Neuronal stem cell (in vitro differentiated cells): ENCODE measurements around the gene UBA6. TPM values are rescaled to one million over a fixed set of nuclear protein-coding genes. Genes with fewer than 3 reads are reported as not detected.

Experiments
- DNase-seq: peaks from one replicate; pipeline ENCODE4 v3.0.0-alpha.2; 2013; ENCODE audit warnings: low spot score
- H2AFZ ChIP-seq: one replicate; pipeline ENCODE4 v1.6.1; 2013; ENCODE audit warnings: mild to moderate bottlenecking, low read length, inconsistent platforms
- H2AK5ac ChIP-seq: 2 replicates; pipeline ENCODE4 v1.6.1; 2013; ENCODE audit warnings: low read depth, mild to moderate bottlenecking, inconsistent platforms, low read length, moderate library complexity, mixed read lengths
- H2BK120ac ChIP-seq: 2 replicates; pipeline ENCODE4 v1.6.1; 2013; ENCODE audit warnings: low read depth, mild to moderate bottlenecking, inconsistent platforms, low read length, moderate library complexity, mixed read lengths
- H2BK12ac ChIP-seq: one replicate; pipeline ENCODE4 v1.6.1; 2013; ENCODE audit warnings: low read length, inconsistent platforms
- H2BK15ac ChIP-seq: 2 replicates; pipeline ENCODE4 v1.6.1; 2013; ENCODE audit warnings: mild to moderate bottlenecking, low read length, inconsistent platforms, mixed read lengths
- H2BK5ac ChIP-seq: one replicate; pipeline ENCODE4 v1.6.1; 2013; ENCODE audit warnings: inconsistent platforms, mild to moderate bottlenecking, low read length, moderate library complexity
- H3K14ac ChIP-seq: one replicate; pipeline ENCODE4 v1.6.1; 2013; ENCODE audit warnings: low read length, inconsistent platforms
- H3K18ac ChIP-seq: 2 replicates; pipeline ENCODE4 v1.6.1; 2013; ENCODE audit warnings: low read length, inconsistent platforms
- H3K23ac ChIP-seq: 2 replicates; pipeline ENCODE4 v1.6.1; 2013; ENCODE audit warnings: low read depth, mild to moderate bottlenecking, mixed read lengths, low read length, inconsistent platforms; ENCODE audit not compliant: poor library complexity
- H3K27ac ChIP-seq: replicated peaks from 3 replicates; pipeline ENCODE4 v1.5.1; 2013; ENCODE audit warnings: low read length, inconsistent platforms
- H3K27me3 ChIP-seq, 3 experiments: 2 replicates each; pipeline ENCODE4 v1.6.1; 2013; ENCODE audit warnings: low read length in 3 of 3, mild to moderate bottlenecking in 2 of 3, inconsistent platforms in 1 of 3, low read depth in 1 of 3, mixed read lengths in 1 of 3, moderate library complexity in 1 of 3; ENCODE audit not compliant: control insufficient read depth in 3 of 3, insufficient read depth in 3 of 3
- H3K36me3 ChIP-seq, 2 donors: replicated peaks in 1 of 2; 2 replicates each; pipeline ENCODE4 v1.6.1; 2013; ENCODE audit warnings: low read length in 2 of 2; ENCODE audit not compliant: control insufficient read depth in 2 of 2, insufficient read depth in 2 of 2
- H3K4ac ChIP-seq: 2 replicates; pipeline ENCODE4 v1.6.1; 2013; ENCODE audit warnings: inconsistent platforms, mild to moderate bottlenecking, low read length, moderate library complexity
- H3K4me1 ChIP-seq, 2 donors: 1 replicate in 1 of 2; 2 replicates in 1 of 2; pipeline ENCODE4 v1.6.1; 2013; ENCODE audit warnings: low read length in 2 of 2, low read depth in 1 of 2; ENCODE audit not compliant: control insufficient read depth in 2 of 2, insufficient read depth in 1 of 2
- H3K4me2 ChIP-seq: one replicate; pipeline ENCODE4 v1.6.1; 2013; ENCODE audit warnings: mild to moderate bottlenecking, low read length, inconsistent platforms; ENCODE audit not compliant: insufficient read depth, poor library complexity, severe bottlenecking
- H3K4me3 ChIP-seq, 2 donors: 2 replicates each; pipeline ENCODE4 v1.5.1; 2013; ENCODE audit warnings: low read length in 2 of 2, mild to moderate bottlenecking in 2 of 2, inconsistent platforms in 1 of 2, moderate library complexity in 1 of 2
- H3K79me1 ChIP-seq: one replicate; pipeline ENCODE4 v1.6.1; 2013; ENCODE audit warnings: low read depth, mild to moderate bottlenecking, inconsistent platforms, low read length, moderate library complexity
- H3K9ac ChIP-seq: one replicate; pipeline ENCODE4 v1.6.1; 2013; ENCODE audit warnings: mild to moderate bottlenecking, low read depth, low read length, inconsistent platforms; ENCODE audit not compliant: poor library complexity
- H3K9me3 ChIP-seq, 2 donors: replicated peaks in 1 of 2; 2 replicates each; pipeline versions ENCODE3 to v1.6.1; 2013; ENCODE audit warnings: low read length in 2 of 2, mild to moderate bottlenecking in 2 of 2, inconsistent platforms in 1 of 2, low read depth in 1 of 2, mixed read lengths in 1 of 2, moderate library complexity in 1 of 2; ENCODE audit not compliant: control insufficient read depth in 2 of 2, insufficient read depth in 1 of 2
- H4K8ac ChIP-seq: one replicate; pipeline ENCODE4 v1.6.1; 2013; ENCODE audit warnings: low read depth, mild to moderate bottlenecking, inconsistent platforms, low read length, moderate library complexity
- H4K91ac ChIP-seq: one replicate; pipeline ENCODE4 v1.6.1; 2013; ENCODE audit warnings: low read length, low read depth, mild to moderate bottlenecking, inconsistent platforms; ENCODE audit not compliant: poor library complexity
- WGBS, 2 donors: extraction: QIAGEN DNeasy Blood & Tissue Kit; methylation state at CpG; one replicate each; pipeline ENCODE4 v1.1.7; 2013; ENCODE audit warnings: missing lambda C conversion rate in 2 of 2, mixed read lengths in 1 of 2; ENCODE audit not compliant: insufficient read length in 2 of 2, insufficient replicate concordance in 1 of 2; ENCODE audit errors: extremely low coverage in 2 of 2; 5-methylcytosine and 5-hydroxymethylcytosine counted together
- polyA plus RNA-seq, 2 experiments: library from polyadenylated mRNA; stranded (reverse); fragments of 200-250 nt; gene quantifications; one replicate each; pipeline ENCODE4 v1.2.3, GENCODE V29; 2013

UBA6 gene
- 31.1 TPM for polyA plus RNA-seq (2013, experiment 1 of 2)
- 29.9 TPM for polyA plus RNA-seq (2013, experiment 2 of 2)

GRCh38 chr4:67700738-67701516 lies at the start of gene UBA6:
Gene UBA6, minus strand, starts transcription at chr4:67701155. Its CDS starts 36 bp downstream, at chr4:67701119.
- Histone ChIP-seq H3K18ac (peak within 1 kb of the TSS; percentile 95), H3K4ac (no peak within 1 kb of the TSS), H4K8ac (no peak within 1 kb of the TSS), H3K9me3 (no peaks in the 10 kb centered on the region), H2AFZ (peak within 1 kb of the TSS; percentile 95), H2BK120ac (no peak within 1 kb of the TSS), H3K79me1 (no peaks in the 10 kb centered on the region), H3K4me2 (peak within 1 kb of the TSS; percentile 43), H3K23ac (peak within 1 kb of the TSS; percentile 80), H3K4me1 (peaks cover 4 to 5% of the 10 kb centered on the region in 2 donors), H2BK12ac (no peak within 1 kb of the TSS), H3K27me3 (no peaks in the 10 kb centered on the region), H3K4me3 (peak within 1 kb of the TSS; percentile 67 to 96), H4K91ac (no peak within 1 kb of the TSS), H2BK5ac (peak within 1 kb of the TSS; percentile 90), H3K9ac (peak within 1 kb of the TSS; percentile 77), H3K14ac (peak within 1 kb of the TSS; percentile 56), H2BK15ac (peak within 1 kb of the TSS; percentile 75), H3K36me3 (peaks cover 0 to 21% of the 10 kb centered on the region in 2 donors), H3K27ac (peak within 1 kb of the TSS; percentile 78), H2AK5ac (no peak within 1 kb of the TSS)
- WGBS, 2 donors = no CpG with 5 or more reads among the region's 57 CpGs
- peak; percentile 88 for DNase-seq

DNA sequence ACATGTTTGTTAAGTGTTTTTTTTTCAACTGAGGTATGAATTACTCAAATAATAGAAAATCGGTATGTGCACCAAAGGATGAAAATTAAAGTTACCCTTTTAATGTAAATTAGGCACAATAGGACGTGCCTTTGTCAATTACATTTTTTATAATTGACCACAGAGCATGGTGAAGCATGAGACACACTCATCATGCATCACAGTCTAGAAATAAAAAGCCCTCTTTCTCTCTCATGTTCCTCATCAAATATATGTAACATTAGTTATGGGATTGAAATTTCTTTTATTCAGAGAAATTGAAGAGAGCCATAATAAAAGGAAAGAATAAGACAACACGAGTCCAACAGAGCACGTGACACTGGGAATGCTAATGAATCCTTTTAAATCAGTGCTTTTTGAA lies 49.7 kb upstream of the UBA6 start:
- H3K27ac ChIP-seq = no peak overlapping the region
- H3K4me3 ChIP-seq = no peak overlapping the region
- no peak overlapping the region for H3K9ac ChIP-seq
- H3K18ac ChIP-seq = no peak overlapping the region
- H2BK12ac ChIP-seq = no peak overlapping the region
- no peaks in the 10 kb centered on the region for H3K9me3 ChIP-seq
- no peak overlapping the region for H2BK15ac ChIP-seq
- no peak for DNase-seq
- H3K4me1 ChIP-seq = peaks cover 4 to 14% of the 10 kb centered on the region in 2 donors
- no CpG with 5 or more reads among the region's 4 CpGs for WGBS, 2 donors
- H3K23ac ChIP-seq = no peak overlapping the region
- no peak overlapping the region for H2BK120ac ChIP-seq
- H3K79me1 ChIP-seq = no peaks in the 10 kb centered on the region
- H4K91ac ChIP-seq = no peak overlapping the region
- H3K27me3 ChIP-seq = no peaks in the 10 kb centered on the region
- H2AFZ ChIP-seq = peak overlapping the region; percentile 14
- no peaks in the 10 kb centered on the region for H3K36me3 ChIP-seq
- H2AK5ac ChIP-seq = no peak overlapping the region
- no peak overlapping the region for H3K4me2 ChIP-seq
- no peak overlapping the region for H2BK5ac ChIP-seq
- H3K14ac ChIP-seq = no peak overlapping the region
- no peak overlapping the region for H3K4ac ChIP-seq
- no peak overlapping the region for H4K8ac ChIP-seq

- Histone ChIP-seq H3K79me1 (no peaks in the 10 kb centered on the region), H2BK15ac (no peak overlapping the region), H3K27ac (no peak overlapping the region), H3K4me1 (peaks cover 4 to 13% of the 10 kb centered on the region in 2 donors), H3K18ac (no peak overlapping the region), H3K23ac (no peak overlapping the region), H3K36me3 (no peaks in the 10 kb centered on the region), H3K4me2 (no peak overlapping the region), H2BK12ac (no peak overlapping the region), H3K9me3 (no peaks in the 10 kb centered on the region), H4K8ac (no peak overlapping the region), H3K14ac (no peak overlapping the region), H4K91ac (no peak overlapping the region), H3K9ac (no peak overlapping the region), H2BK120ac (no peak overlapping the region), H2AFZ (no peak overlapping the region), H3K4me3 (no peak overlapping the region), H2AK5ac (no peak overlapping the region), H3K27me3 (no peaks in the 10 kb centered on the region), H2BK5ac (no peak overlapping the region), H3K4ac (no peak overlapping the region)
- WGBS, 2 donors = no CpG with 5 or more reads among the region's 3 CpGs
- DNase-seq = no peak
Observed at GRCh38 chr4:67749286-67749685, 48.3 kb upstream of the UBA6 start.

- no peak overlapping the region for H2AK5ac ChIP-seq
- no peak overlapping the region for H4K91ac ChIP-seq
- no peak overlapping the region for H3K18ac ChIP-seq
- H3K27ac ChIP-seq = no peak overlapping the region
- WGBS, 2 donors = no CpG with 5 or more reads among the region's 5 CpGs
- no peak overlapping the region for H3K4me3 ChIP-seq
- no peaks in the 10 kb centered on the region for H3K9me3 ChIP-seq
- no peak overlapping the region for H2BK5ac ChIP-seq
- no peaks in the 10 kb centered on the region for H3K79me1 ChIP-seq
- H3K4ac ChIP-seq = no peak overlapping the region
- H3K4me2 ChIP-seq = no peak overlapping the region
- H2AFZ ChIP-seq = peak overlapping the region; percentile 65
- peak; percentile 33 for DNase-seq
- no peak overlapping the region for H2BK15ac ChIP-seq
- H4K8ac ChIP-seq = no peak overlapping the region
- no peaks in the 10 kb centered on the region for H3K36me3 ChIP-seq
- no peaks in the 10 kb centered on the region for H3K27me3 ChIP-seq
- H3K14ac ChIP-seq = no peak overlapping the region
- no peak overlapping the region for H2BK12ac ChIP-seq
- H3K4me1 ChIP-seq = peaks cover 0 to 7% of the 10 kb centered on the region in 2 donors
- H3K23ac ChIP-seq = no peak overlapping the region
- no peak overlapping the region for H3K9ac ChIP-seq
- H2BK120ac ChIP-seq = no peak overlapping the region
Observed at GRCh38 chr4:67746797-67747495, 46.0 kb upstream of the UBA6 start.
